Endothelial cell of umbilical vein (primary cell): ENCODE results near the gene CHST11. TPM values are rescaled to one million over a fixed set of nuclear protein-coding genes. Genes with fewer than 3 reads are reported as not detected.
"Not testable (repeated sequence)": the region's sequence is repeated elsewhere in the genome, so short reads cannot be mapped to it uniquely, and the experiment has no call there.

ENCODE experiments used
- BruUV-seq: library from RNA; stranded (reverse); fragments of 400-500 nt; replicated peaks from 2 replicates; lab custom pipeline; 2021; lab: Mats Ljungman, UMichigan
- CTCF ChIA-PET: fragments of 300-600, 350-600 bp; sonication (Branson Sonifier 250); formaldehyde crosslinking; loops from one replicate; lab custom pipeline; 2021; ENCODE audit warnings: antibody characterized with exemption, inconsistent platforms; lab: Charles Lee
- POLR2A ChIA-PET: fragments of 300-600, 350-600 bp; sonication (Branson Sonifier 250); formaldehyde crosslinking; loops from one replicate; lab custom pipeline; 2021; ENCODE audit warnings: antibody characterized with exemption, inconsistent platforms; lab: Charles Lee
- DNase-seq: peaks from one replicate; pipeline ENCODE4 v3.0.0-alpha.2; 2011; ENCODE audit warnings: low read depth, low spot score
- FAIRE-seq: peaks from 2 replicates; lab custom pipeline; 2011; peaks lifted over from hg19 to GRCh38; lab: Jason Lieb, UNC
- H2AFZ ChIP-seq: 2 replicates; pipeline ENCODE4 v1.6.0; 2012; ENCODE audit warnings: low read depth, low read length, control low read depth, inconsistent platforms
- H3K27ac ChIP-seq: 2 replicates; pipeline ENCODE4 v1.5.1; 2011; ENCODE audit warnings: low read depth, mild to moderate bottlenecking, control low read depth, low read length, moderate library complexity; ENCODE audit not compliant: insufficient read depth
- H3K27me3 ChIP-seq, 2 experiments: 2 replicates each; pipeline versions ENCODE4 v1.6.0 to v1.6.1; 2011; ENCODE audit warnings: low read length in 2 of 2, mixed read lengths in 1 of 2; ENCODE audit not compliant: control insufficient read depth in 2 of 2, insufficient read depth in 2 of 2
- H3K36me3 ChIP-seq, 2 experiments: 2 replicates in 1 of 2; 3 replicates in 1 of 2; pipeline ENCODE4 v1.5.1; 2011; ENCODE audit warnings: low read length in 2 of 2, mild to moderate bottlenecking in 1 of 2, moderate library complexity in 1 of 2; ENCODE audit not compliant: control insufficient read depth in 2 of 2, insufficient read depth in 2 of 2; ENCODE audit errors: extremely low read depth in 1 of 2
- H3K4me1 ChIP-seq: 3 replicates; pipeline ENCODE4 v1.5.1; 2011; ENCODE audit warnings: mild to moderate bottlenecking, low read length; ENCODE audit not compliant: control insufficient read depth, insufficient read depth; ENCODE audit errors: extremely low read depth
- H3K4me2 ChIP-seq: 2 replicates; pipeline ENCODE4 v1.6.1; 2011; ENCODE audit warnings: low read length, control low read depth, mixed read lengths; ENCODE audit not compliant: insufficient read depth
- H3K4me3 ChIP-seq, 3 experiments: fragments of 200-600 bp in 1 of 3; sonication (generic), shearing (Covaris generic) in 1 of 3; replicated peaks in 1 of 3; 2 replicates each; pipeline ENCODE4 v1.5.1; 2011 to 2016; ENCODE audit warnings: control low read depth in 3 of 3, low read length in 3 of 3, mild to moderate bottlenecking in 2 of 3, inconsistent platforms in 1 of 3, low read depth in 1 of 3, moderate library complexity in 1 of 3; ENCODE audit not compliant: insufficient read depth in 1 of 3
- H3K79me2 ChIP-seq: 2 replicates; pipeline ENCODE4 v1.6.0; 2012; ENCODE audit warnings: low read length, inconsistent platforms; ENCODE audit not compliant: control insufficient read depth, insufficient read depth
- H3K9ac ChIP-seq: replicated peaks from 2 replicates; pipeline ENCODE3; 2011; ENCODE audit warnings: low read length, control low read depth; ENCODE audit not compliant: insufficient read depth; ENCODE audit errors: extremely low read depth
- H3K9me1 ChIP-seq: replicated peaks from 3 replicates; pipeline ENCODE4 v1.6.0; 2011; ENCODE audit warnings: mild to moderate bottlenecking, low read length; ENCODE audit not compliant: control insufficient read depth, insufficient read depth; ENCODE audit errors: extremely low read depth
- H3K9me3 ChIP-seq: replicated peaks from 2 replicates; pipeline ENCODE4 v1.5.1; 2012; ENCODE audit warnings: low read length, inconsistent platforms; ENCODE audit not compliant: control insufficient read depth, insufficient read depth
- H4K20me1 ChIP-seq: replicated peaks from 2 replicates; pipeline ENCODE3; 2011; ENCODE audit warnings: mild to moderate bottlenecking, low read length; ENCODE audit not compliant: control insufficient read depth, insufficient read depth; ENCODE audit errors: extremely low read depth
- CTCF ChIP-seq, 2 donors: IDR thresholded peaks; 1 replicate in 1 of 2; 2 replicates in 1 of 2; pipeline ENCODE4 v1.5.1; 2011; ENCODE audit warnings: low read length in 2 of 2, mild to moderate bottlenecking in 2 of 2, moderate library complexity in 2 of 2, control low read depth in 1 of 2, inconsistent platforms in 1 of 2, low read depth in 1 of 2; ENCODE audit not compliant: insufficient read depth in 1 of 2; ENCODE audit errors: extremely low read depth in 1 of 2
- EZH2 ChIP-seq: IDR thresholded peaks from 2 replicates; pipeline ENCODE4 v1.6.1; 2012; ENCODE audit warnings: borderline replicate concordance, low read depth, mild to moderate bottlenecking, moderate library complexity, low read length, inconsistent platforms; ENCODE audit not compliant: severe bottlenecking
- FOS ChIP-seq: IDR thresholded peaks from 2 replicates; pipeline ENCODE4 v1.6.1; 2011; ENCODE audit warnings: mild to moderate bottlenecking, low read length, moderate library complexity, borderline replicate concordance; ENCODE audit not compliant: insufficient read depth
- GATA2 ChIP-seq: IDR thresholded peaks from 2 replicates; pipeline ENCODE4 v1.7.0; 2011; ENCODE audit warnings: low read depth, mild to moderate bottlenecking, moderate library complexity, mixed read lengths, low read length; ENCODE audit not compliant: insufficient read length, insufficient read depth
- JUN ChIP-seq: IDR thresholded peaks from 2 replicates; pipeline ENCODE4 v1.6.1; 2011; ENCODE audit warnings: borderline replicate concordance, low read depth; ENCODE audit not compliant: insufficient read length, insufficient read depth
- MYC ChIP-seq: IDR thresholded peaks from one replicate; pipeline ENCODE4 v1.6.1; 2011; ENCODE audit warnings: mild to moderate bottlenecking, low read depth, low read length
- POLR2A ChIP-seq: IDR thresholded peaks from 2 replicates; pipeline ENCODE4 v1.6.1; 2012; ENCODE audit warnings: low read depth, mild to moderate bottlenecking, control low read depth, low read length
- POLR2AphosphoS5 ChIP-seq: IDR thresholded peaks from 2 replicates; pipeline ENCODE4 v1.6.1; 2012; ENCODE audit warnings: low read depth, mild to moderate bottlenecking, control low read depth, low read length, moderate library complexity; ENCODE audit not compliant: insufficient read depth
- dilution Hi-C: fragments of 300-500 bp; cut with MboI; formaldehyde crosslinking; loops from one replicate; pipeline ENCODE4 v1.15.0; 2019; ENCODE audit warnings: low sequenced_read_pairs; ENCODE audit not compliant: extremely low pct_ligation_motif_present
- intact Hi-C: fragments of 100-400 bp; cut with micrococcal nuclease; formaldehyde crosslinking; loops from one replicate; pipeline ENCODE4 v1.10.0; 2022
- polyA plus RNA-seq, 4 experiments: library from polyadenylated mRNA; depleted of rRNA in 3 of 4; stranded (reverse) in 3 of 4; unstranded in 1 of 4; fragments of >200 nt; gene quantifications; 2 replicates each; pipeline versions ENCODE4 v1.2.1 to v1.2.3, GENCODE V29; 2011 to 2012; ENCODE audit warnings: missing spikeins in 1 of 4
- total RNA-seq: library from RNA; stranded (reverse); gene quantifications from 2 replicates; pipeline ENCODE4 v1.2.3, GENCODE V29; 2021
- TF ChIP-seq, protein P1 (sequence below): IDR thresholded peaks from 2 replicates; pipeline ENCODE4 v1.6.1; 2011; ENCODE audit not compliant: insufficient read depth, insufficient read length

CHST11 gene
- total and polyA plus RNA-seq, 2 donors (not counting 3 experiments of a cell fraction or from before 2014, with no cell fraction given) = 19.7 to 20.9 TPM

DNA sequence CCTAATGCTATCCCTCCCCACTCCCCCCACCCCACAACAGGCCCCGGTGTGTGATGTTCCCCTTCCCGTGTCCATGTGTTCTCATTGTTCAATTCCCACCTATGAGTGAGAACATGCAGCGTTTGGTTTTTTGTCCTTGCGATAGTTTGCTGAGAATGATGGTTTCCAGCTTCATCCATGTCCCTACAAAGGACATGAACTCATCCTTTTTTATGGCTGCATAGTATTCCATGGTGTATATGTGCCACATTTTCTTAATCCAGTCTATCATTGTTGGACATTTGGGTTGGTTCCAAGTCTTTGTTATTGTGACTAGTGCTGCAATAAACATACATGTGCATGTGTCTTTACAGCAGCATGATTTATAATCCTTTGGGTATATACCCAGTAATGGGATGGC lies 349.4 kb downstream of the CHST11 start:
- H3K9me3 ChIP-seq, intact Hi-C loops, H3K9ac ChIP-seq, DNase-seq, H3K36me3 ChIP-seq, H3K9me1 ChIP-seq, H4K20me1 ChIP-seq, BruUV-seq, POLR2A ChIA-PET, H3K4me2 ChIP-seq, H2AFZ ChIP-seq, H3K79me2 ChIP-seq, dilution Hi-C loops, FAIRE-seq, H3K27me3 ChIP-seq, H3K27ac ChIP-seq, H3K4me3 ChIP-seq, H3K4me1 ChIP-seq: not testable (repeated sequence)
- CTCF ChIA-PET = interaction anchor here (1.0 kb wide), 1 partner anchor 8 kb away, joined by 3 read pairs; no protein-coding TSS in a partner anchor

GRCh38 chr12:104809251-104809650 lies 352.5 kb downstream of the CHST11 start:
- POLR2A ChIA-PET = no interaction called here
- H2AFZ ChIP-seq = no peak overlapping the region
- H3K9ac ChIP-seq = no peak overlapping the region
- intact Hi-C loops = no loop called here
- no peaks in the 10 kb centered on the region for H3K27me3 ChIP-seq
- no peaks in the 10 kb centered on the region for H3K9me1 ChIP-seq
- no peak overlapping the region for H3K4me2 ChIP-seq
- H3K27ac ChIP-seq = no peak overlapping the region
- FAIRE-seq (no peak), DNase-seq (no peak)
- CTCF ChIA-PET = no interaction called here
- BruUV-seq = no TSS peak
- no peaks in the 10 kb centered on the region for H3K9me3 ChIP-seq
- dilution Hi-C loops = no loop called here
- TF ChIP-seq, protein P1, sequence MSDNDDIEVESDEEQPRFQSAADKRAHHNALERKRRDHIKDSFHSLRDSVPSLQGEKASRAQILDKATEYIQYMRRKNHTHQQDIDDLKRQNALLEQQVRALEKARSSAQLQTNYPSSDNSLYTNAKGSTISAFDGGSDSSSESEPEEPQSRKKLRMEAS = no peak
- TF ChIP-seq GATA2 = no peak
- no peak for TF ChIP-seq EZH2
- no peak for TF ChIP-seq POLR2A
- no peak for TF ChIP-seq FOS
- no peak for TF ChIP-seq MYC
- TF ChIP-seq POLR2AphosphoS5 = no peak
- no peak for TF ChIP-seq JUN
- TF ChIP-seq CTCF (IDR thresholded peaks at IDR 0.05; ENCODE audit: extremely low read depth in 1 of 2, insufficient read depth in 1 of 2, low read depth in 1 of 2, low read length in 2 of 2) = no peak
- H3K36me3 ChIP-seq = no peaks in the 10 kb centered on the region
- H3K79me2 ChIP-seq = no peaks in the 10 kb centered on the region
- no peak overlapping the region for H3K4me3 ChIP-seq
- no peaks in the 10 kb centered on the region for H3K4me1 ChIP-seq
- H4K20me1 ChIP-seq = no peaks in the 10 kb centered on the region
